ENCODE data around the gene TMEM258.

Gene TMEM258

GRCh38 chr11:61739413-61739812, 53.0 kb downstream of the TMEM258 start:
- no peak for TF ChIP-seq CTCF (conservative IDR thresholded peaks at IDR 0.05)
- H3K27ac ChIP-seq = no peak overlapping the region

All from VCaP (cell line).